D721Med (cell line): ENCODE results near the gene MYOCOS.
A peak's percentile ranks its signal among the peaks of the same experiment; 100 is the strongest.

Experiments
- DNase-seq: peaks from one replicate; pipeline ENCODE4 v3.0.0; 2011; ENCODE audit warnings: low spot score; ENCODE audit not compliant: insufficient read length
- FAIRE-seq: peaks from 2 replicates; lab custom pipeline; 2011; peaks lifted over from hg19 to GRCh38; lab: Jason Lieb, UNC
- TF ChIP-seq, protein P1 (sequence below): IDR thresholded peaks from 2 replicates; pipeline ENCODE4 v1.5.1; 2012; ENCODE audit warnings: mild to moderate bottlenecking, control low read depth; ENCODE audit not compliant: insufficient read depth; ENCODE audit errors: missing control alignments

Gene MYOCOS

DNA sequence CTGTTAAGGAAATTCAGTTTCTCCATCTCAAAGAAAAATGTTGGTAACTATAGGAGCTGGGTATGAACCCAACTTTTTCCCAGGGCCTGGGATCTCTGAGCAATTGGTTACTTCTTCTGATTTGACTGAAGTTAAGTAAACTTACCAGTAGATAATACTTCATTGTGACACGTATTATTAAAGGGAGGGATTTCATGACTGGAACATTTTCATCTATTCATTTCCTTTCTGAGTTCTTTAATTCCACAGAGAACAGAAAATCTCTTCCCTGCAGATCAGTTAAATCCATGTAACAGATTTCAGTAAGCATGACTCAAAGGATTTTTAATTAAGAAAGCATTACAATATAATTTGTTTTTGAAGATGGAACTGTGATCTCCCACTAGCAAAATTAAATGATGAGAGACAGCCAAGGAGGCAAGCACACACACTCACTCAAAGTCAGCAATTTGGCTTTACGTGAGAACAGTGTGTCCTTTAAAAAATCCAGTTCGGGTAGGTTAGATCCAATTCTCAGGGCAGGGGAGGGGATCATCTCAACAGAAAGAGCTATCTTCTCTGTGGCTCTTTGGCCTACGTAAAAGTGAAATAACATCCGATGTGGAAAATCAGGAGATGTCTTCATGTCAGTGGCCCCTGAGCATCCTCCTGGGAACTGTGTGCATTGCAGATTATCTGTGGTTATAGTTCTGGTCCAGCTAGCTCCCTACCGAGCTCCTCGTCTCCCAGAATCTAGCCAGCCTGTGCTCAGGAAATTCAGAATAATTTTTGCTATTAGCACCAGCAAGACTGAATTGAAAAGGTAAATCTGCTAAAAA lies 41.2 kb downstream of the MYOCOS start:
- peak; percentile 32 for FAIRE-seq
- DNase-seq = no peak
- TF ChIP-seq, protein P1, sequence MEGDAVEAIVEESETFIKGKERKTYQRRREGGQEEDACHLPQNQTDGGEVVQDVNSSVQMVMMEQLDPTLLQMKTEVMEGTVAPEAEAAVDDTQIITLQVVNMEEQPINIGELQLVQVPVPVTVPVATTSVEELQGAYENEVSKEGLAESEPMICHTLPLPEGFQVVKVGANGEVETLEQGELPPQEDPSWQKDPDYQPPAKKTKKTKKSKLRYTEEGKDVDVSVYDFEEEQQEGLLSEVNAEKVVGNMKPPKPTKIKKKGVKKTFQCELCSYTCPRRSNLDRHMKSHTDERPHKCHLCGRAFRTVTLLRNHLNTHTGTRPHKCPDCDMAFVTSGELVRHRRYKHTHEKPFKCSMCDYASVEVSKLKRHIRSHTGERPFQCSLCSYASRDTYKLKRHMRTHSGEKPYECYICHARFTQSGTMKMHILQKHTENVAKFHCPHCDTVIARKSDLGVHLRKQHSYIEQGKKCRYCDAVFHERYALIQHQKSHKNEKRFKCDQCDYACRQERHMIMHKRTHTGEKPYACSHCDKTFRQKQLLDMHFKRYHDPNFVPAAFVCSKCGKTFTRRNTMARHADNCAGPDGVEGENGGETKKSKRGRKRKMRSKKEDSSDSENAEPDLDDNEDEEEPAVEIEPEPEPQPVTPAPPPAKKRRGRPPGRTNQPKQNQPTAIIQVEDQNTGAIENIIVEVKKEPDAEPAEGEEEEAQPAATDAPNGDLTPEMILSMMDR = no peak

DNA sequence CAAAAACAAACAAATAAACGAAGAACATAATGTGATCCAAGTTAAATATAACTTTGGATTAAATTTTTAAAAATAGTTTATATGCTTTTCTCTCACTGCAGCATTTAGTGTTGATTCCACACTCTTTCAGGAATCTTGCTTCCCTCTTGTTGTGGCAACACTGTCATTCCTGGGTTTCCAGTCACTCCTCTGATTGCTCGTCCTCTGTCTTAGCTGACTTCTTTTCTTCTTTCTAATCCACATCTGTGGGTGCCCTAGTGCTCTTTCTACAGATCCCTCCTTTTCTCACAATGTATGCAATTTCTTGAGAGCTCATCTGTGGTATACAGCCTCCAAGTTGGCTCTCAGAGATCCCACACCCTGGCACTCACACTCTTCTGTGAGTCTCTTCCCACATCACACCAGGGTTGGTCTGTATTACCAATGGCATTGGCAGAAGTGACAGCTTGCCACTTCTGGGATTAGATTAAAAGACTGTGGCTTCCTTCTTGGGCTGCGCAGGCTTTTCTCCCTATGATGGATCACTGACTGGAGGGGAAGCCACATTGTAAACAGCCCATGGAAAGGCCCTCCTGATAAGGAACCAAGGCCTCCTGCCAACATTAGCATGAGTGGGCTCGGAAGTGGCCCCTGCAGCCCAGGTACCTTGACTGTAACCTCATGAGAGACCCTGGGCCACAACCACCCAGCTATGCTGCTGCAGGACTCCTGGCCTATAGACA lies 42.0 kb downstream of the MYOCOS start:
- FAIRE-seq = no peak
- TF ChIP-seq, protein P1 = no peak
- no peak for DNase-seq

DNA sequence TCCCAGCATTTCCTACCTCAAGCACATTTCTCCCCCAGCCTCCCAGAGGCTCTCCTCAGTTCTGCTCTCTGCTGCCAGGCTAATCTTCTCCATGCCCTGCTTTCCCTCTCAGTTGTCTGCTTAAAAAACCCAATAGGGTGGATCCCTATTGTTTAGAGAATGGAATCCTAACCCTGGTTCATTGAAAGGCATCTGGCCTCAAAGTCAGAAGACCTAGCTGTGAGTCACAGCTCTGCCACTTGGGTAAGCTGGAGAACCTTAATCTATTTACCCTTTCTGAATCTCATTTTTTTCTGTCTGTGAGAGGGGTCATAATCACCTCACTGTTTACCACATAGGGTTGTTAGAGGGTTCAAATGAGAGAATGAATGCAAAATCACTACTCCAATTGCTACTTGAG lies 42.9 kb downstream of the MYOCOS start:
- no peak for FAIRE-seq
- TF ChIP-seq, protein P1 = no peak
- DNase-seq = no peak

DNA sequence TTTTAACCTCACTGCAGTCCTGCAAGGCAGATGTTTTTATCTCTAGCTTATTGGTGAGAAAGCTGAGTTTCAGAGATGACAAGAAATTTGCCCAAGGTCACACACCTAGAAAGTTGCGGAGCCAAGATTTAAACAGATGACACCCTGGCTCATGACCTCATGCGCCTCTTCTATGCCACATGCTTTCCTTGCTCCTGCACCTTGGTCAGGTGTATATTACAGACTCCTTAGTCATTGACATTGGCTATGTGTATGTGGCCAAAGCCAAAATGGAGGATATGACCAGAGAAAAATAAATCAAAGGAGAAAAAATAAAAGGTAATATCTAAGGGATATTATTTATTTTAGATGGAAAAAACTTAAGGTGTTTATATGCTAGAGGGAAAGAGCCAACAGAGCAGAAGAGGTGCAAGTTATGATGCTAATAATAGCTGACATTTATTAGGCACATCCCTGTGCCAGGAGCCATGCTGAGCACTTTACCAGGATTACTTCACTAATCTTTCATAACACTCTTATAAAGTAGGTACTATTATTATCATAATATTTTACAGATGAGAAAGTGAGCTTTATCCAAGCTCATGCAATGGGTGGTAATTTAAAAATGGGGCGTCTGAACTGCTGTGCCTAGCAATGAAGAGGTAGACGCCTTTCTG lies 44.2 kb downstream of the MYOCOS start:
- FAIRE-seq (peak; percentile 35), DNase-seq (no peak)
- TF ChIP-seq, protein P1 = no peak

DNA sequence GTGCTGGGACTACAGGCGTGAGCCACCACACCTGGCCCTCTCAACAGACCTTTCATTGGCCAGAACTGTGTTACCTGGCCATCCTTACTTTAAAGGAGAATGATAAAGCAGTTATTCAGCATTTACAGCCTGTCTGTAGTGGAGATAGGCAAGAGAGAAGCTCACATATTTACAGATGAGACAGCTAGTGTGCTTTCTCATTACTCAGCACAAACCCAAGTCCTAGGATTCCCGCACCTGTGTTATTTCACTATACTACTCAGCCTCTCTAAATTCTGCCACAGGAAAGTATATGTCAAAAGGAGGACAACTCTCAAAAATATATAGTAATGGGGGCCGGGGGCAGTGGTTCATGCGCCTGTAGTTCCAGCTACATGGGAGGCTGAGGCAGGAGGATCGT lies 46.3 kb downstream of the MYOCOS start:
- DNase-seq (no peak), FAIRE-seq (no peak)
- TF ChIP-seq, protein P1 = no peak

DNA sequence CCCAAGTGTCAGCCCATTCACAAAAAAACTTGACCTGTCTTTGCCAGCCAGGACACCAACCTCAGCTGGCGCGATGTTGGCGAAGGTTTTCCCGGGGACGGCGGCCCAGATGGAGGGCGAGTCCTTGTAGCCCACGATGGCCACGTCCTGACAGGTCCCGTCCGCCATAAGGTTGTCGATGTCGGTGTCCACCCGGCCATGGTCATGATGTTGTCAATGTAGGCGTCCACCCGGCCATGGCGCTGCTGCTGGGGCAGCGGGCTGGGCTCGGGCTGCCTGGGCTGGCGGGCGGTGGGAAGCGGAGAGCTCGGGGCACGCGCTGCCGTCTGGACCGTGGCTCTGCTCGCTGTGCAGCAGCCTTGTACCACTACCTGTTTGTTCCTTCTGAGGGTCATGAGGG lies 48.7 kb downstream of the MYOCOS start:
- no peak for FAIRE-seq

More for the DNA sequence above, 48.7 kb downstream of the MYOCOS start:
- DNase-seq = no peak
- TF ChIP-seq, protein P1 = no peak
